H1 (cell line): Measurements from ENCODE around the gene E2F1. TPM values are rescaled to one million over a fixed set of nuclear protein-coding genes. Genes with fewer than 3 reads are reported as not detected.

Experiments used
- NRF1 ChIP-seq: IDR thresholded peaks from 2 replicates; pipeline ENCODE4 v1.6.1; 2011; ENCODE audit warnings: mild to moderate bottlenecking, low read depth, low read length, improper control_type of control experiment
- PHF8 ChIP-seq: fragments of 200-600 bp; sonication (generic); conservative IDR thresholded peaks from 2 replicates; pipeline ENCODE4 v1.7.1; 2012; ENCODE audit warnings: low read depth, mild to moderate bottlenecking, inconsistent platforms, low read length, moderate library complexity
- RXRA ChIP-seq: IDR thresholded peaks from 2 replicates; pipeline ENCODE4 v1.6.1; 2011; ENCODE audit warnings: low read depth, mild to moderate bottlenecking, low read length, moderate library complexity; ENCODE audit not compliant: insufficient read depth
- SUZ12 ChIP-seq: fragments of 200-600 bp; sonication (generic); IDR thresholded peaks from 2 replicates; pipeline ENCODE4 v1.6.1; 2012; ENCODE audit warnings: mild to moderate bottlenecking, inconsistent platforms, low read length, moderate library complexity, mixed read lengths
- polyA plus RNA-seq, 7 experiments: library from polyadenylated mRNA; depleted of rRNA in 3 of 7; stranded (reverse) in 5 of 7; unstranded in 2 of 7; fragments of >200 nt in 5 of 7; fragments of 200-250 nt in 2 of 7; gene quantifications; 1 replicate in 5 of 7; 2 replicates in 1 of 7; 4 replicates in 1 of 7; pipeline versions ENCODE4 v1.2.1 to v1.2.3, GENCODE V29; 2011 to 2013; ENCODE audit warnings: missing spikeins in 2 of 7, mixed read lengths in 2 of 7
- total RNA-seq: library from RNA; stranded (reverse); fragmentation: NEBNext Ultra II Directional; extraction: Animal tissue kit (Norgen Biotek cat#: 25700); gene quantifications from 2 replicates; pipeline ENCODE4 v1.2.1, GENCODE V29; 2021

E2F1 gene
- total and polyA plus RNA-seq, 2 of the 8 experiments (the other 6 are each of a cell fraction or from before 2014, with no cell fraction given): 33.4 to 35.8 TPM

GRCh38 chr20:33686100-33686983 is at the start of gene E2F1 (continued):
- TF ChIP-seq SUZ12: no peak
- TF ChIP-seq RXRA: no peak
- TF ChIP-seq NRF1: no peak
- TF ChIP-seq PHF8: peak; percentile 48; the same call in 1 of the 2 replicates
